NT2/D1 (cell line): ENCODE measurements around the gene KMT5B.

Experiments used
- SUZ12 ChIP-seq: IDR thresholded peaks from 2 replicates; pipeline ENCODE4 v1.6.1; 2011; ENCODE audit not compliant: insufficient read length, insufficient read depth; ENCODE audit errors: extremely low read depth
- YY1 ChIP-seq: IDR thresholded peaks from 2 replicates; pipeline ENCODE4 v1.6.1; 2011; ENCODE audit not compliant: insufficient read length, insufficient read depth
- ZNF274 ChIP-seq: IDR thresholded peaks from 2 replicates; pipeline ENCODE4 v1.6.1; 2011; ENCODE audit warnings: mild to moderate bottlenecking, low read depth, low read length

DNA sequence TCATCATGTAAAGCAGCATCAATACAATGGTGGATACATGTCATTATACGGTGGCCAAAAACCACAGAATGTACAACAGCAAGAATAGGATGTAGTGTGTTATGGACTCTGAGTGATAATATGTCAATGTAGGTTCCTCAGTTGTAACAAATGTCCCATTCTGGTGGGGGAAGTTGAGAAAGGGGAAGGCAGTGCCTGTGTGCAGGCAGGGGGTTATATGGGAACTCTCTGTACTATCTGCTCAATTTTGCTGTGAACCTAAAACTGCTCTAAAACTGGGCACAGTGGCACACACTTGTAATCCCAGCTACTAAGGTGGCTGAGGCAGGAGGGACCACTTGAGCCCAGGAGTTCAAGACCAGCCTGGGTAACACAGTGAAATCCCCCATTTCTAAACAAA, 97.8 kb downstream of the KMT5B start:
- no peak for TF ChIP-seq YY1
- no peak for TF ChIP-seq ZNF274
- TF ChIP-seq SUZ12 = no peak
